Midbrain (tissue), 1 donor: ENCODE measurements around the gene KCNJ14.

ENCODE experiments used
- DNase-seq: peaks from one replicate; lab custom pipeline; 2025; lab: John Stamatoyannopoulos, UW

The KCNJ14 gene

GRCh38 chr19:48508729-48509411 lies 53.5 kb downstream of the KCNJ14 start:
- DNase-seq, result no peak

DNA sequence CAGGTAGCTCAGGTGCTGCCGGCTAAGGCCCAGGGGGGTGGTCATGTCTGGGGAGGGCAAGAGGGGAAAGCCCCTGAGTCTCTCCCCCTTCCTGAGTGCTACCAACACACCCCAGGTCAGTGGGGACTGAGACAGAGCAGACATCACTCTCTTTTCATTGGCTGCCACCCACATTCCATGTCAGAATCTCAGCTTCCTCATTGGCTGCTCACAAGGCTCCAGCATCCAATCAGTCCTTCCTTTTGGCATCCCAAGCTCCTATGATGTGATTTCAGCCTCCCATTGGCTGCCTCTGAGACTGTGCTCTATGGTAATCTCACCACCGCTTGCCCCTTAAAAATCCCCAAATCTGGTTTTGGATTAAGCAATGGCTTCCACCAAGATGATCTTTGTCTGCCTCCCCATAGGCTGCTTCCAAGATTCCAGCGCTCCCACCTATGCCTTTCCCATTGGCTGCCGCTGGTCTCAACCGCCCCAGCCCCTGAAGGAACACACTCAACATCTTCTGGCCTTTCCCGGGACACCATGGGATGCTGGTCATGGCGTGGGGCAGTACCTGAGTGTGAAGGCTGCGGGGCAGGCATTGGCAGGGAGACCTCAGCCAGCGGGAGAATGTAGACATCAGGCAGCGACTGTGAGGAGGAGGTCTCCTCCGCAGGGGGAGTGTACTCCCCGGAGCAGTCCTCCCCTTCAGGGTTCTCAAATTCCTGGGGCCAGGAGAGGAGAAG lies 54.3 kb downstream of the KCNJ14 start:
- peak; percentile 28 for DNase-seq

DNA sequence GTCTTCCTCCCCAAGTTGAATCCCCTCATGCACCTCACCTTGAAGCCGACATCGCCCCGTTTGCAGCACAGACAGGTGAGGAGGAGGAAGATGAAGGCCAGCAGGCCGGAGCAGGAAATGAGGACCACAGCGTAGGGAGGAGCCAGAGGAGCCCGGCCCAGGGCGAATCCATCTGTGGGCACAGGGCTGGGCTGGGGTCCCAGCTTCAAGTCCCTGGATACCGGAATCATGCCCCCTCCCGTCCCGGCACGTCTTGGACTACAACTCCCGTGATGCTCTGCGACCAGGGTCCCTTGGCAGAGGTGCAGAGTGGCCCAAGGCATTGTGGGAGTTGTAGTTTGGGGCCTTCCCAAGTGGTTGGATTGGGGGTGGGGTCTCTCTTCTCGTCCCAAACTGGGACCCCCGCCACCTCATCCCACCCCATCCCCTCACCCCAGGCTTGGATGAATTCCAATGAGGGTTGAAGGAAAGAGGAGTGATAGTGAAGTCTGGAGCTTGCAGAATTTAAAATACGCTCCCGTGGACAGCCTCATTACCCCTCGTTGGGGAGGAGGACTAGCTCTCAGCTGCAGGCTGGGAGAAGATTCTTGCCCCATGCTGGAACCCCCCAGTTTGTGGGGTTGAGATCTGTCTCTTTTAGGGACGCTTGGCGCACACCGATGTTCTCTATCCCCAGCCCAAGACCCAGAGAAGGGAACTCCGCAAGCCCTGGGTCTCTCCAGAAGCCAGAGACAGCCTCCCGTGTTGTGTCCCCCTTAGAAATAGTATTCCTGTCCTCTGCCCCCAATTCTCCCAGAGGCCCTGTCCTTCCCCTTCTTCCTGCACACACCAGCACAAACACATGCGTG lies 55.3 kb downstream of the KCNJ14 start:
- DNase-seq, result peak; percentile 88

DNA sequence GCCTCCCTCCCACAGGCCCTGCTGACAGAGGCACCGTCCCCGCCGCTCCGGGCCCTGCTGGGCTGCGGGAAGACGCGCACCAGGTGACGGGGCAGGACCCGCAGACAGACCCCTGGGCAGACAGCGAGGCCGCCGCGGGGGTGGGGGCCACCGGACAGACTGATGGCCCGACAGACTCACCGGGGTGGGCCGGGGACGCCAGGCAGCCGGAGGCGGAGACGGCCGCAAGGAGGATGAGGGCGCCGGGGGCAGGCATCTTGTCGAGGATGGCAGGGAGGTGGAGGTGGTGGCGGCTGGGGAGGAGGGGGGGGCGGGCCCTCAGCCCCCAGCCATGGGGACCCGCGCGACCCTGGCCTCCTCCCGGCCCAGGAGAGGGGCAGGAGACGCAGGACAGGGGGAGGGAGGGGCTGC lies 56.0 kb downstream of the KCNJ14 start:
- no peak for DNase-seq

DNA sequence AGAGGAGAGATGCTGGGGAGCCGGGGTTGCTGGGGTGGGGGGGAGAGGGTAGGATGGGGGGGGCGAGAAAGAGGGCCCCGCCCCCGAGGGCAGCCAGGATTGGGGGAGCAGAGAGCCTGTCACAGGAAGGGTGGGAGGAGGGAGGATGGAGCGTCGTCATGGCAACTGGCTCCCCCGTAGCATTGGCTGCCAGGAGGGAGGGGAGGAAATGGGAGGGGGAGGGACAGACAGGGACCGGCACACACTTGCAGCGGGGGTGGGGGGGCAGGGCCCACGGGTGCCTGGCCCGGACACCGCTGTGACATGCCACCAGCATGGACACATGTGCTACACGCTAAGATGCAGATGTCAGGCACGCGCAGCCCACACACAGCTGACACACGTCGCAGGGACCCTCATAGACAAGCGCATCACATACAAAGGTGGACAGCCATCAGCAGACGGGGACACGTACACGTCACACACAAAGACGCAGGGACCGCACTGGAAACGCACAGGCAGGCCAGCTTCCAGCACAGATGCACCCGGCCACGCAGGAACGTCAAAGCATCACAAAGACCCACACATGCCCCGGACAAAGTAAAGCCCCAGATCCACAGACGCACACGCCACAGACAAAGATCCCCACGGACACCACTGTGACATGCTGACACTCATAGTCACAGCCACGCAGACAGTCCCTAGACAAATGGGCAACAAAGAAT lies 56.6 kb downstream of the KCNJ14 start, which contains the start of gene LMTK3:
LMTK3 (minus strand) TSS at position 36 of the 704 bp plus-strand sequence. CDS start 259 bp downstream, outside the sequence.
- peak; percentile 92 for DNase-seq

GRCh38 chr19:48512504-48513288 lies 57.3 kb downstream of the KCNJ14 start:
- DNase-seq, result peak; percentile 38

GRCh38 chr19:48513289-48514122 lies 58.1 kb downstream of the KCNJ14 start:
- peak; percentile 85 for DNase-seq

GRCh38 chr19:48514123-48514458 lies 58.7 kb downstream of the KCNJ14 start:
- no peak for DNase-seq

- DNase-seq, result no peak
Observed at GRCh38 chr19:48516536-48516935, 61.2 kb downstream of the KCNJ14 start.
